Gastroesophageal sphincter (tissue), 4 donors: ENCODE measurements around the gene SNX19. TPM values are rescaled to one million over a fixed set of nuclear protein-coding genes. Genes with fewer than 3 reads are reported as not detected.
A peak's percentile ranks its signal among the peaks of the same experiment; 100 is the strongest.

Experiments used
- ATAC-seq: fragments of 150-250 bp; one replicate; pipeline ENCODE4 v1.9.1; 2016; ENCODE audit warnings: mild to moderate bottlenecking, moderate library complexity
- H3K27ac ChIP-seq, 4 donors: fragments of 200-600 bp; sonication (generic) in 3 of 4; 1 replicate in 3 of 4; 2 replicates in 1 of 4; pipeline ENCODE4 v1.5.1; 2016 to 2019
- H3K27me3 ChIP-seq: fragments of 200-600 bp; sonication (generic); one replicate; pipeline ENCODE4 v1.5.1; 2019
- H3K36me3 ChIP-seq, 2 donors: fragments of 200-600 bp; sonication (generic); one replicate each; pipeline ENCODE4 v1.5.1; 2019; ENCODE audit warnings: control low read depth in 1 of 2
- H3K4me1 ChIP-seq, 3 donors: fragments of 200-600 bp; sonication (generic); 1 replicate in 2 of 3; 2 replicates in 1 of 3; pipeline ENCODE4 v1.5.1; 2016 to 2019; ENCODE audit warnings: control low read depth in 2 of 3
- H3K4me3 ChIP-seq, 2 donors: fragments of 200-600 bp; sonication (generic); one replicate each; pipeline ENCODE4 v1.5.1; 2019; ENCODE audit warnings: mild to moderate bottlenecking in 1 of 2, moderate library complexity in 1 of 2
- H3K9me3 ChIP-seq, 3 donors: fragments of 200-600 bp; sonication (generic); one replicate each; pipeline ENCODE4 v1.5.1; 2017 to 2019; ENCODE audit warnings: control low read depth in 2 of 3
- CTCF ChIP-seq, 4 experiments: fragments of 200-600 bp in 2 of 4; fragments of 450-650 bp in 2 of 4; sonication (generic) in 1 of 4; IDR thresholded peaks; one replicate each; pipeline ENCODE4 v1.5.1; 2017 to 2019; ENCODE audit warnings: antibody characterized with exemption in 4 of 4, mild to moderate bottlenecking in 2 of 4, moderate library complexity in 2 of 4
- EP300 ChIP-seq: sonication (generic); formaldehyde crosslinking; IDR thresholded peaks from one replicate; pipeline ENCODE4 v1.6.1; 2017; ENCODE audit warnings: antibody characterized with exemption, mild to moderate bottlenecking
- POLR2A ChIP-seq, 2 donors: fragments of 450-650 bp; IDR thresholded peaks; one replicate each; pipeline ENCODE4 v1.6.1; 2017; ENCODE audit warnings: antibody characterized with exemption in 2 of 2, mild to moderate bottlenecking in 2 of 2, moderate library complexity in 1 of 2
- POLR2AphosphoS5 ChIP-seq: sonication (generic); formaldehyde crosslinking; IDR thresholded peaks from one replicate; pipeline ENCODE4 v1.6.1; 2017; ENCODE audit warnings: antibody characterized with exemption
- WGBS, 2 donors: methylation state at CpG; one replicate each; pipeline ENCODE4 v1.1.5; 2018; ENCODE audit warnings: low coverage in 1 of 2; 5-methylcytosine and 5-hydroxymethylcytosine counted together
- total RNA-seq, 4 donors: library from RNA; depleted of rRNA; stranded (reverse); fragments of >200 nt; gene quantifications; one replicate each; pipeline ENCODE4 v1.1.0, GENCODE V29; 2016

Gene SNX19
- total RNA-seq, 4 donors from 2014 or later = 110 to 131 (median 119) TPM

DNA sequence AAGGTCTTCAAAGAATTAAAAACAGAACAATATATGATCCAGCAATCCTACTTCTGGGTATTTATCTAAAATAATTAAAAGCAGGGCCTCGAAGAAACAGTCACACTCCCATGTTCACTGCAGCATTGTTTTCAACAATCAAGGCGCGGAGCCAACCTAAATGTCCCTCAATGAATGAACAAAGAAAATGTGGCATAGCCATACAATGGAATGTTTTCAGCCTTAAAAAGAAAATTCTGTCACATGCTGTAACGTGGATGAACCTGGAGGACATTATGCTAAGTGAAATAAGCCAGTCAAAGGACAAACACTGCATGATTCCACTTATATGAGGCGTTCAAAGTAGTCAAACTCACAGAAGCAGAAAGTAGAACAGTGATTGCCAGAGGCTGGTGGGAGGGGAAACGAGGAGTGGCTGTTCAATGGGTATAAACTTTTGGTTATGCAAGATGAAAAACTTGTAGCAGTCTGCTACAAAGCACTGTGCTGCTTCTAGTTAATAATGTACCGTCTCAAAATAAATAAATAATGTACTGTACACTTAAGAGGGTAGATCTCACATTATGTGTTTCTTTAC lies 41.2 kb downstream of the SNX19 start:
- TF ChIP-seq CTCF (IDR thresholded peaks at IDR 0.05) (no peak), EP300 (no peak), POLR2AphosphoS5 (no peak), POLR2A (IDR thresholded peaks at IDR 0.05) (no peak)
- peaks cover 7 to 95% of the 10 kb centered on the region in 2 donors for H3K36me3 ChIP-seq
- H3K27me3 ChIP-seq = no peaks in the 10 kb centered on the region
- no peak overlapping the region for H3K4me3 ChIP-seq
- no peak overlapping the region for H3K27ac ChIP-seq
- H3K9me3 ChIP-seq = no peaks in the 10 kb centered on the region
- 91 to 97% methylated on average over 7 of the region's 7 CpGs for WGBS, 2 donors
- H3K4me1 ChIP-seq = peaks cover 2 to 35% (median 5%) of the 10 kb centered on the region in 3 donors
- no peak for ATAC-seq

DNA sequence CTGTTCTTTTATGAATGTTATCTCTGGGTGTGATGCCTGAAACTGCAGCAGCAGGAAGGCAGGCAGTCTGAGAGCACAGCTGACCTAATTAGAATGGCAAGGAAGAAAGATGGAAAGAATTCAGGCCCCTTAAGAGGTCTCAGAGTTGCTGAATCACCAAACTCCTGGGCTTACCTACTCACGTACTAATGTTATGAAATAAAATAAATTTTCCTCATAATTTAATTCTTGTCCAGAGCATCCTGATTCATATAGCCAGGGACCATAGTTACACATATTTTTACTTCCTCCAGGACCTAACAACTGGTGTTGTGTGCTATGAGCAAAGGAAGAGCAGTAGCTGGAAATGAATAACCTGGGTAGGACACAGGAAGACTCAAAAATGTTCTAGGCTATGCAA lies 41.9 kb downstream of the SNX19 start:
- Histone ChIP-seq H3K27me3 (no peaks in the 10 kb centered on the region), H3K4me3 (no peak overlapping the region), H3K36me3 (peaks cover under 1 to 89% of the 10 kb centered on the region in 2 donors), H3K4me1 (peaks cover 2 to 35% (median 5%) of the 10 kb centered on the region in 3 donors), H3K27ac (no peak overlapping the region), H3K9me3 (no peaks in the 10 kb centered on the region)
- no peak for ATAC-seq
- TF ChIP-seq POLR2A (IDR thresholded peaks at IDR 0.05) (no peak), EP300 (no peak), POLR2AphosphoS5 (no peak), CTCF (IDR thresholded peaks at IDR 0.05) (no peak)
- WGBS, 2 donors = 11% methylated on average over 1 of the region's 1 CpG; no CpG with 5 or more reads in 1 of the 2 donors

DNA sequence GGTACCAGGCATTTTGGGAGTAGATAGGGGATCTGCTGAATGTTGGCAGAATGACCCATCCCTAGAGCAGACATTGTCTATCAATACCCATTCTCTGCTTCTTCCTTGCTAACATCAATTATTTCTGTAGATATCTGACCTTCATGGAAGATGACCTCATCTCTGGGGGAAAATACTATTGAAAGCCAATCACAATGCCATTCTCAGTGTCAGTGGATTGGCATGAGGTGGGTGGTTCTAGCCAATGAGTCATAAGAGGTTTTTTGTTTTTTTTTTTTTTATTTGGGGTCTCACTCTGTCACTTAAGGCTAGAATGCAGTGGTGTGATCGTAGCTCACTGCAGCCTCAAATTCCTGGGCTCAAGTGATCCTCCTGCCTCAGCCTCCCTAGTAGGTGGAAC lies 42.5 kb downstream of the SNX19 start:
- peaks cover 0 to 86% of the 10 kb centered on the region in 2 donors for H3K36me3 ChIP-seq
- H3K27me3 ChIP-seq = no peaks in the 10 kb centered on the region
- peaks cover 2 to 35% (median 5%) of the 10 kb centered on the region in 3 donors for H3K4me1 ChIP-seq
- H3K4me3 ChIP-seq = no peak overlapping the region
- H3K27ac ChIP-seq = peak overlapping the region in 1 of 4 donors; percentile 15
- TF ChIP-seq POLR2AphosphoS5 = peak; percentile 25
- TF ChIP-seq CTCF (IDR thresholded peaks at IDR 0.05) = no peak
- no peaks in the 10 kb centered on the region for H3K9me3 ChIP-seq
- WGBS, 2 donors = 100% methylated on average over 1 of the region's 1 CpG; no CpG with 5 or more reads in 1 of the 2 donors
- no peak for ATAC-seq

- Histone ChIP-seq H3K27ac (peak overlapping the region in 3 of 4 donors; percentile 15 to 42 (median 31)), H3K4me3 (no peak overlapping the region), H3K4me1 (peaks cover under 1 to 32% (median 2%) of the 10 kb centered on the region in 3 donors), H3K27me3 (no peaks in the 10 kb centered on the region), H3K36me3 (peaks cover 0 to 81% of the 10 kb centered on the region in 2 donors), H3K9me3 (no peaks in the 10 kb centered on the region)
- ATAC-seq = no peak
- no peak for TF ChIP-seq POLR2AphosphoS5
- TF ChIP-seq CTCF (IDR thresholded peaks at IDR 0.05) = no peak
- TF ChIP-seq POLR2A (IDR thresholded peaks at IDR 0.05) = no peak
- TF ChIP-seq EP300 = no peak
- 36 to 69% methylated on average over 6 of the region's 6 CpGs for WGBS, 2 donors
Observed at GRCh38 chr11:130872981-130873380, 43.3 kb downstream of the SNX19 start.

DNA sequence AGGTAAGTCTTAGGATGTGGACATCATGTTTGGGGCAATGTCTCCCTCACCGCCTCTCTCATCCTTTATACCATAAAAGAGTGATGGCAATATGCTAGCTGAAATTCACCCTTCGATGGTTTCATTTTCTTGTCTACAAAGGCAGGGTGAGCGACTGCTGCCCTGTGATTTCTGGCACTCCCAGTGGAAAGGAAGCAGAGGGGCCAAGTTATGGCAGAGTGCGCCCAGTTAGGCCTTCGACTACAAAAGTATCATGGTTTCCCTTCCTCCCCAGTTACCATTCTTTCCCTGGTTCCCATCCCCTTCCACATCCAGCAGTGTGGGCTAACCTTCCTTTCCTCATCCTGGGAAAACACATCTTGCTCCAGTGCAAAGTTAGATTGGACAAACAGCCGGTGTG lies 43.8 kb downstream of the SNX19 start:
- H3K9me3 ChIP-seq = no peaks in the 10 kb centered on the region
- peak overlapping the region; percentile 15 to 42 (median 36) for H3K27ac ChIP-seq
- WGBS, 2 donors = 47 to 83% methylated on average over 1 to 6 of the region's 6 CpGs
- H3K4me1 ChIP-seq = peaks cover 0 to 29% (median 2%) of the 10 kb centered on the region in 3 donors
- TF ChIP-seq POLR2A (IDR thresholded peaks at IDR 0.05) (no peak), POLR2AphosphoS5 (no peak), EP300 (no peak), CTCF (IDR thresholded peaks at IDR 0.05) (no peak)
- H3K36me3 ChIP-seq = peaks cover 0 to 77% of the 10 kb centered on the region in 2 donors
- no peak for ATAC-seq
- H3K27me3 ChIP-seq = no peaks in the 10 kb centered on the region
- H3K4me3 ChIP-seq = no peak overlapping the region
